Liver (tissue), 9 donors: Measurements from ENCODE around the gene STAT1. TPM values are rescaled to one million over a fixed set of nuclear protein-coding genes. Genes with fewer than 3 reads are reported as not detected.

Source experiments
- DNase-seq: peaks from one replicate; pipeline ENCODE4 v3.0.0-alpha.2; 2017; ENCODE audit warnings: low spot score
- H3K27ac ChIP-seq, 2 donors: one replicate each; pipeline ENCODE4 v1.7.0; 2013; ENCODE audit warnings: inconsistent platforms in 2 of 2, low read length in 2 of 2, control low read depth in 1 of 2, low read depth in 1 of 2, mild to moderate bottlenecking in 1 of 2
- H3K27me3 ChIP-seq, 4 donors: one replicate each; pipeline versions ENCODE4 v1.6.1 to v1.7.0; 2013; ENCODE audit warnings: low read length in 3 of 4, inconsistent platforms in 1 of 4, mild to moderate bottlenecking in 1 of 4, moderate library complexity in 1 of 4; ENCODE audit not compliant: control insufficient read depth in 4 of 4, insufficient read depth in 4 of 4
- H3K36me3 ChIP-seq, 4 donors: one replicate each; pipeline versions ENCODE4 v1.6.1 to v1.7.0; 2013; ENCODE audit warnings: low read length in 3 of 4, mild to moderate bottlenecking in 3 of 4, low read depth in 1 of 4, moderate library complexity in 1 of 4; ENCODE audit not compliant: control insufficient read depth in 4 of 4, insufficient read depth in 3 of 4
- H3K4me1 ChIP-seq, 4 donors: one replicate each; pipeline versions ENCODE4 v1.6.1 to v1.7.0; 2013; ENCODE audit warnings: low read length in 3 of 4, mild to moderate bottlenecking in 3 of 4, moderate library complexity in 1 of 4; ENCODE audit not compliant: control insufficient read depth in 4 of 4, insufficient read depth in 4 of 4
- H3K4me3 ChIP-seq, 3 donors: one replicate each; pipeline versions ENCODE4 v1.6.1 to v1.7.0; 2013; ENCODE audit warnings: low read length in 3 of 3, control low read depth in 1 of 3, low read depth in 1 of 3, mild to moderate bottlenecking in 1 of 3
- H3K9ac ChIP-seq, 2 donors: one replicate each; pipeline ENCODE4 v1.7.0; 2013; ENCODE audit warnings: low read length in 2 of 2, mild to moderate bottlenecking in 2 of 2, moderate library complexity in 2 of 2, control low read depth in 1 of 2, low read depth in 1 of 2
- H3K9me3 ChIP-seq, 4 donors: one replicate each; pipeline versions ENCODE4 v1.6.1 to v1.7.0; 2013; ENCODE audit warnings: low read length in 3 of 4; ENCODE audit not compliant: control insufficient read depth in 4 of 4
- CTCF ChIP-seq: fragments of 150-350 bp; IDR thresholded peaks from 2 replicates; pipeline ENCODE4 v1.5.1; 2017; ENCODE audit warnings: improper control_type of control experiment, low read depth, low read length; ENCODE audit not compliant: missing input control
- EGR1 ChIP-seq, 2 donors: IDR thresholded peaks; 2 replicates each; pipeline ENCODE4 v1.6.1; 2016 to 2018; ENCODE audit warnings: antibody characterized with exemption in 2 of 2, low read depth in 2 of 2
- FOXA1 ChIP-seq: IDR thresholded peaks from 2 replicates; pipeline ENCODE4 v1.6.1; 2016; ENCODE audit warnings: antibody characterized with exemption
- FOXA2 ChIP-seq: IDR thresholded peaks from 2 replicates; pipeline ENCODE4 v1.6.1; 2016; ENCODE audit warnings: antibody characterized with exemption
- HNF4A ChIP-seq, 2 donors: conservative IDR thresholded peaks; 2 replicates each; pipeline ENCODE4 v1.6.1; 2016; ENCODE audit warnings: antibody characterized with exemption in 2 of 2, mild to moderate bottlenecking in 2 of 2
- NR2F2 ChIP-seq: IDR thresholded peaks from 2 replicates; pipeline ENCODE4 v1.6.1; 2016; ENCODE audit warnings: antibody characterized with exemption
- RXRA ChIP-seq, 2 donors: IDR thresholded peaks; 2 replicates each; pipeline ENCODE4 v1.6.1; 2017 to 2018; ENCODE audit warnings: antibody characterized with exemption in 2 of 2, mild to moderate bottlenecking in 1 of 2
- SP1 ChIP-seq: IDR thresholded peaks from 2 replicates; pipeline ENCODE4 v1.6.1; 2018; ENCODE audit warnings: antibody characterized with exemption, mild to moderate bottlenecking
- TAF1 ChIP-seq: conservative IDR thresholded peaks from 2 replicates; pipeline ENCODE4 v1.6.1; 2016; ENCODE audit warnings: antibody characterized with exemption, mild to moderate bottlenecking
- YY1 ChIP-seq: IDR thresholded peaks from 2 replicates; pipeline ENCODE4 v1.6.1; 2016; ENCODE audit warnings: antibody characterized with exemption, mild to moderate bottlenecking
- WGBS: extraction: QIAGEN DNeasy Blood & Tissue Kit; methylation state at CpG from one replicate; pipeline ENCODE4 v1.1.7; 2013; 5-methylcytosine and 5-hydroxymethylcytosine counted together
- polyA plus RNA-seq, 2 donors: library from polyadenylated mRNA; stranded (reverse) in 1 of 2; unstranded in 1 of 2; fragments of 200-250 nt in 1 of 2; fragments of >200 nt in 1 of 2; fragmentation: Nextera tagmentation in 1 of 2; extraction: Ambion mirVana in 1 of 2; gene quantifications; one replicate each; pipeline versions ENCODE4 v1.2.1 to v1.2.3, GENCODE V29; 2013 to 2015
- total RNA-seq, 2 donors: library from RNA; depleted of rRNA; stranded (reverse); fragments of >200 nt; gene quantifications; one replicate each; pipeline ENCODE4 v1.2.3, GENCODE V29; 2014
- TF ChIP-seq, protein P1 (sequence below): IDR thresholded peaks from 2 replicates; pipeline ENCODE4 v1.6.1; 2016; ENCODE audit warnings: antibody characterized with exemption
- donor health status: healthy.
- donor health status: healthy.
- donor health status: healthy.
- donor health status: healthy.
- donor health status: healthy.

Gene STAT1
- total and polyA plus RNA-seq, 4 donors: 26.2 to 78.7 (median 45.6) TPM

GRCh38 chr2:191019376-191019775 is 5.4 kb upstream of the STAT1 start:
- Histone ChIP-seq H3K9ac (no peak overlapping the region), H3K27me3 (no peaks in the 10 kb centered on the region), H3K36me3 (no peaks in the 10 kb centered on the region), H3K27ac (no peak overlapping the region), H3K4me3 (no peak overlapping the region), H3K4me1 (peaks cover 2 to 23% (median 10%) of the 10 kb centered on the region in 4 donors), H3K9me3 (no peaks in the 10 kb centered on the region)
- 83% methylated on average over 3 of the region's 3 CpGs for WGBS
- TF ChIP-seq EGR1 (IDR thresholded peaks at IDR 0.05; ENCODE audit: low read depth in 2 of 2): no peak
- TF ChIP-seq TAF1: no peak
- no peak for TF ChIP-seq HNF4A (conservative IDR thresholded peaks at IDR 0.05)
- TF ChIP-seq SP1: no peak
- TF ChIP-seq YY1: no peak
- TF ChIP-seq RXRA (IDR thresholded peaks at IDR 0.05): no peak
- TF ChIP-seq, protein P1, sequence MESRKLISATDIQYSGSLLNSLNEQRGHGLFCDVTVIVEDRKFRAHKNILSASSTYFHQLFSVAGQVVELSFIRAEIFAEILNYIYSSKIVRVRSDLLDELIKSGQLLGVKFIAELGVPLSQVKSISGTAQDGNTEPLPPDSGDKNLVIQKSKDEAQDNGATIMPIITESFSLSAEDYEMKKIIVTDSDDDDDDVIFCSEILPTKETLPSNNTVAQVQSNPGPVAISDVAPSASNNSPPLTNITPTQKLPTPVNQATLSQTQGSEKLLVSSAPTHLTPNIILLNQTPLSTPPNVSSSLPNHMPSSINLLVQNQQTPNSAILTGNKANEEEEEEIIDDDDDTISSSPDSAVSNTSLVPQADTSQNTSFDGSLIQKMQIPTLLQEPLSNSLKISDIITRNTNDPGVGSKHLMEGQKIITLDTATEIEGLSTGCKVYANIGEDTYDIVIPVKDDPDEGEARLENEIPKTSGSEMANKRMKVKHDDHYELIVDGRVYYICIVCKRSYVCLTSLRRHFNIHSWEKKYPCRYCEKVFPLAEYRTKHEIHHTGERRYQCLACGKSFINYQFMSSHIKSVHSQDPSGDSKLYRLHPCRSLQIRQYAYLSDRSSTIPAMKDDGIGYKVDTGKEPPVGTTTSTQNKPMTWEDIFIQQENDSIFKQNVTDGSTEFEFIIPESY: no peak
- TF ChIP-seq CTCF: no peak
- no peak for TF ChIP-seq FOXA2
- no peak for DNase-seq

DNA sequence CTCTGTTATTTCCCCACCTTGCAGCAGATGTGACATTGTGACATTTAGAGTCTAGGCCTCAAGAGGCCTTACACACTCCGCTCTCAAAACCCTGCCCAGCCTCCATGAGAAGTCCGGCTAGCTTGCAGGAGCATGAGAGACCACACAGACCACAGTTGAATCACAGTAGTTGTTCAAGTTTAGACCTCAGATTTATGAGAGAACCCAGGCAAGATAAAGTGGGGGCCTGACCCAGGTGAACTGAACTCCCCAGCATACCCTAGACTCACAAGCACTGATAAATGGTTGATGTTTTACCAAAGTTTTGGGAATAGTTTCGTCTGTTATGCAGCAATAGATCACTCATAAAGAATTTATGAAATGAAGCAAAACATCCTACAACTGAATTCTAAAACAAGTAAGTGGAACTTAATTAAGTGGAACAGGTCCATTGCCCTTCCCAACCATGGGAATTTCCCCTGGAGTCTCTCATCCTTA is 4.7 kb upstream of the STAT1 start:
- peaks cover 2 to 23% (median 11%) of the 10 kb centered on the region in 4 donors for H3K4me1 ChIP-seq
- H3K27me3 ChIP-seq: no peaks in the 10 kb centered on the region
- TF ChIP-seq EGR1 (IDR thresholded peaks at IDR 0.05; ENCODE audit: low read depth in 2 of 2): no peak
- TF ChIP-seq NR2F2: no peak
- no peak for TF ChIP-seq YY1
- H3K9ac ChIP-seq: peak overlapping the region in 1 of 2 donors; percentile 60
- peak overlapping the region; percentile 6 to 48 for H3K27ac ChIP-seq
- H3K4me3 ChIP-seq: peak overlapping the region in 1 of 3 donors; percentile 4
- H3K9me3 ChIP-seq: no peaks in the 10 kb centered on the region
- DNase-seq: no peak
- H3K36me3 ChIP-seq: no peaks in the 10 kb centered on the region
- 60% methylated on average over 3 of the region's 3 CpGs for WGBS

DNA sequence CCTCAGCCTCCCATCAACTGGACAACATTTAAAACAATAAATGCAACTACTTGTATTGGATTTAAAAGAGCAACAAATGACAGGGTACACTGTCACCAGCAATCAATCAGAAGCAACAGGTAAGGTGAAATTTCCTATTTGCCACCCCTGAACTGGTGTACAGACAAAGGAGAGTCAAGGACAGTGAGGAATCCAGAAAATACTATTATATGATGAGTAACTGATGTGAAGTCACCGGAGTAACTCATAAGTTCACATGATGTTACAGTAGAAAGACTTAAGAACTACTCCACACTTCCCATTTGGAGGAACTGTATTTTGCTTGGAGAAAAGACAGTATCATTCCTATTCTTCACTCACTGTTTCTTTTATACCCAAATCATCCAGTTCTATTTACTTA is 4.1 kb upstream of the STAT1 start:
- H3K9ac ChIP-seq: peak overlapping the region; percentile 28 to 60

More for the DNA sequence above, 4.1 kb upstream of the STAT1 start:
- no peak for DNase-seq
- H3K27ac ChIP-seq: peak overlapping the region in 1 of 2 donors; percentile 48
- H3K4me3 ChIP-seq: peak overlapping the region in 1 of 3 donors; percentile 4
- 88% methylated on average over 1 of the region's 1 CpG for WGBS
- H3K9me3 ChIP-seq: no peaks in the 10 kb centered on the region
- H3K4me1 ChIP-seq: peaks cover 2 to 23% (median 11%) of the 10 kb centered on the region in 4 donors
- H3K27me3 ChIP-seq: no peaks in the 10 kb centered on the region
- TF ChIP-seq YY1: no peak
- no peak for TF ChIP-seq FOXA2
- no peak for TF ChIP-seq FOXA1
- TF ChIP-seq, protein P1: no peak
- no peak for TF ChIP-seq HNF4A (conservative IDR thresholded peaks at IDR 0.05)
- no peaks in the 10 kb centered on the region for H3K36me3 ChIP-seq
